GM19238 (cell line): Measurements from ENCODE around the gene KRTAP5-10.
A peak's percentile ranks its signal among the peaks of the same experiment; 100 is the strongest.
"Not testable (repeated sequence)": the region's sequence is repeated elsewhere in the genome, so short reads cannot be mapped to it uniquely, and the experiment has no call there.

Experiments used
- DNase-seq: peaks from one replicate; pipeline ENCODE4 v3.0.0; 2011; ENCODE audit warnings: low spot score; ENCODE audit not compliant: insufficient read length

The KRTAP5-10 gene

GRCh38 chr11:71571101-71571850, 5.9 kb downstream of the KRTAP5-10 start:
- DNase-seq = not testable (repeated sequence)

GRCh38 chr11:71572811-71573210, 7.4 kb downstream of the KRTAP5-10 start:
- no peak for DNase-seq

GRCh38 chr11:71574418-71574817, 9.1 kb downstream of the KRTAP5-10 start:
- no peak for DNase-seq

GRCh38 chr11:71575723-71576424, 10.5 kb downstream of the KRTAP5-10 start:
- DNase-seq = no peak

GRCh38 chr11:71576688-71577465, 11.5 kb downstream of the KRTAP5-10 start:
- DNase-seq = not testable (repeated sequence)

- no peak for DNase-seq
Observed at GRCh38 chr11:71577469-71578004, 12.2 kb downstream of the KRTAP5-10 start.

- DNase-seq = not testable (repeated sequence)
Observed at GRCh38 chr11:71579513-71579912, 14.2 kb downstream of the KRTAP5-10 start.

GRCh38 chr11:71580057-71581003, 15.0 kb downstream of the KRTAP5-10 start:
- DNase-seq = peak; percentile 46

- DNase-seq = no peak
Observed at GRCh38 chr11:71581826-71582225, 16.5 kb downstream of the KRTAP5-10 start.

- DNase-seq = no peak
Observed at GRCh38 chr11:71582309-71582895, 17.0 kb downstream of the KRTAP5-10 start, which contains the start of gene KRTAP5-11. KRTAP5-11 (minus strand) TSS chr11:71582875; CDS start chr11:71582837, 38 bp downstream.

- DNase-seq = not testable (repeated sequence)
Observed at GRCh38 chr11:71582969-71583368, 17.6 kb downstream of the KRTAP5-10 start.

- not testable (repeated sequence) for DNase-seq
Observed at GRCh38 chr11:71585673-71586072, 20.3 kb downstream of the KRTAP5-10 start.

- not testable (repeated sequence) for DNase-seq
Observed at GRCh38 chr11:71588314-71588713, 23.0 kb downstream of the KRTAP5-10 start.

- DNase-seq = not testable (repeated sequence)
Observed at GRCh38 chr11:71588822-71589545, 23.6 kb downstream of the KRTAP5-10 start.

GRCh38 chr11:71589546-71589920, 24.2 kb downstream of the KRTAP5-10 start:
- DNase-seq = not testable (repeated sequence)

GRCh38 chr11:71603221-71603620, 37.9 kb downstream of the KRTAP5-10 start:
- DNase-seq = not testable (repeated sequence)

- DNase-seq = not testable (repeated sequence)
Observed at GRCh38 chr11:71604798-71605488, 39.6 kb downstream of the KRTAP5-10 start.

- DNase-seq = not testable (repeated sequence)
Observed at GRCh38 chr11:71606853-71607519, 41.6 kb downstream of the KRTAP5-10 start.
